GM21367 (cell line): Measurements from ENCODE around the gene ANKS1A.
"Not testable (repeated sequence)": the region's sequence is repeated elsewhere in the genome, so short reads cannot be mapped to it uniquely, and the experiment has no call there.

Experiments
- ATAC-seq: cut with Tn5 transposase; IDR thresholded peaks from one replicate; pipeline ENCODE4 v1.9.1; 2021; ENCODE audit not compliant: unreplicated experiment

Gene ANKS1A

DNA sequence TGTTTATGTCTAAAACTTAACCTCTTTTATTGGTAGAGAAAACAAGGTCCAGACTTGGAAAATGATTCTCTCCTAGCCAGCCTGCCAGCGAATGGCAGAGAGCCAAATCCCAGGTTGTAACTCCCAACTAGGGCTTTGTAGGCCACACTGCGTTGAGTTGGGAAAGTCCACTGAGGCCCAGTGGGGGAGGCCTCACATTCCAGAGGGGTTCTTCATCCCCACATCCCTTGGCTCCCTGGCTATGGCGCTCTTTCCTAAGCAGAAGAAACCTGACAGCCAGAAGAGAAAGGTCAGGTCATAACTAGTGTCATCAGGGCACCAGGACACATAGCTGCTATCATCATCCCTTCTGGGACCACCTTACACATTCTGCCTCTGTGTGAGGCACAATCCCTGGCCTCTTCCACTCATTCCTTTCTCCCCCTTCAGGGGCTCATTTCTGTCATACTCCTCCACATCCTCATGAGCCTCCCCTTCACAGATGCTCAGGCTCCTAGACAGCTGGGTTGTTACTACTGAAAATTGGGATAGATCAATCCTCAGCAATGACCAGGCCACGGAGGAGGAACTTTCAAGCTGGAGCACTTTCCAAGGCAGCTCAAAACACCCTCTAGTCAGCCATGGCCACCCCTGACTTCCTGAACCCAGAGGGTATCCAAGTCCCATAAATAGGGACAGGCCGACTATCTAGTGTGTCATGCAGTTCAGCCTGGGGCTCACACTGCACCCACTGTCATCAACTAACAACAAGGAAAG, 203.5 kb downstream of the ANKS1A start:
- ATAC-seq, result no peak

GRCh38 chr6:35093118-35093445, 204.0 kb downstream of the ANKS1A start:
- ATAC-seq, result no peak

DNA sequence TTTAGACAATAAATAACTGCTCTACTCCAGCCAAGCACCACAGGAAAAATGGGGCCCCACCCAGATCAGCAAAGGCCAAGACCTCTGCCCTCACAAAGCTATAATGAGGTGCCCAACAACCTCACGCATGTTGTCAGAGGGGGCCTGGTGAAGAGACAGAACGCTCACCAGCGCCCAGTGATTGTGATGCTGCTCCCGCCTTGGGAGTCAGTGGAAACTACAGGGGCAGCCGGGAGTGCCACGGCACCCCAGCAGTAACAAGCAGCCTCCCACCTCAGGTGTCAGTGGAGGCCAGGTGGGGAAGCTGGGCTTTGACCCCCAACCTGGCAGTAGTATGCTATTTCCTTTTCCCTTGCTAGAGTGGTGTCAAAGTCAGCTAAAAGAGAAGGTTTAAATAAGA, 204.7 kb downstream of the ANKS1A start:
- no peak for ATAC-seq

DNA sequence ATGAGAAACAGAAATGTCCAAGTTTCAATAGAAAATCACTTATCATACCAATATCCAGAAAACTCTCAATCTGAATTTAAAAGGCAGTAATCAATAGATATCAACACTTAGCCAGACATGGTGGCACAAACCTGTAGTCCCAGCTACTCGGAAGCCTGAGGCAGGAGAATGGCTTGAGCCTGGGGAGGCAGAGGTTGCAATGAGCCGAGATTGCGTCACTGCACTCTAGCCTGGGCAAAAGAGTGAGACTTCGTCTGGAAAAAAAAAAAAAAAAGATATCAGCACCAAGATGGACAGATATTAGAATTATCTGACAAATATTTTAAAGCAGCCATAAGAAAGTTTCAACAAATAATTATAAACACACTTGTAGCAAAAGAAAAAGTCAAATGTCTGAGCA, 205.1 kb downstream of the ANKS1A start:
- ATAC-seq, result no peak

GRCh38 chr6:35096129-35096862, 207.2 kb downstream of the ANKS1A start:
- no peak for ATAC-seq

DNA sequence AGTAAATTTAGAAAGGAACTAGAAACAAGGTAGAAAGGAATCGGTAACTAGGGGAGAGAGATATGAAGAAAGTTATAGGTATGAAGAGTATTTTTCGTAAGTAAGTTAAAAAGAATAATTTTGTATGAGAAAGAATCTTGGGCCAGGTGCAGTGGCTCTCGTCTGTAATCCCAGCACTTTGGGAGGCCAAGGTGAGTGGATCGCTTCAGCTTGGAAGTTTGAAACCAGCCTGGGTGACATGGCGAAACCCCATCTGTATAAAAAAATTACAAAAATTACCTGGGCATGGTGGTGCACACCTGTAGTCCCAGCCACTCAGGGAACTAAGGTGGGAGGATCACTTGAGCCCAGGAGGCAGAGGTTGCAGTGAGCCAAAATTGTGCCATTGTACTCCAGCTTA, 210.1 kb downstream of the ANKS1A start:
- ATAC-seq, result no peak

DNA sequence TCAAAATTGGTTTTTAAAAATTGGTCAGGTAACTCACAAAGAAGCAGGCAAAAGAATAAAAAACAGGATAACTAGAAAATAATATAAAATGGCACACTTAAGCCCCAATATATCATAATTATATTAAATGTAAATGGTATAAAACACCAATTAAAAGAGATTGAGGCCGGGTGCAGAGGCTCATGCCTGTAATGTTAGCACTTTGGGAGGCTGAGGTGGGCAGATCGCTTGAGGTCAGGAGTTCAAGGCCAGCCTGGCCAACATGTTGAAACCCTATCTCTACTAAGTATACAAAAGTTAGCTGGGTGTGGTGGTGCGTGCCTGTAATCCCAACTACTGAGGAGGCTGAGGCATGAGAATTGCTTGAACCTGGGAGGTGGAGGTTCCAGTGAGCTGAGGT, 216.0 kb downstream of the ANKS1A start:
- no peak for ATAC-seq

- not testable (repeated sequence) for ATAC-seq
Observed at GRCh38 chr6:35106061-35106460, 217.0 kb downstream of the ANKS1A start.

DNA sequence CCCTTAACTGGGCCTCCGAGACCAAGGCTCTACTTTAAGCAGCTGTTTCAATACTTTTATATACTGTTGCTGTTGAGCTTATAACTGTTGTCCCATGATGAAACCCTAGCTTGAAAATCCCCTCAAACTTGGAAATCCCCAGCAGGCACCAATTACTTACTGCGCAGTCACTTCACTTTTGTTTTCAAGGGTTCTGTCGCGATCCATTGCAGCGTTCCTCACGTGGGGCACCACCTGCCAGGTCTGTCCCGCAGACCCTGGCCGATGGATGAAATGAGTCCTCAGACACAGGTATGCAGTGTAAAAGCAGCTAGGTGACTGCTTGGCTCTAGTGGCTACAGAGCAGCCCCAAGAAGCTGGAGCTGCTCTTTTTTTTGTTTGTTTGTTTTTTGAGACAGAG, 218.2 kb downstream of the ANKS1A start:
- ATAC-seq, result not testable (repeated sequence)

DNA sequence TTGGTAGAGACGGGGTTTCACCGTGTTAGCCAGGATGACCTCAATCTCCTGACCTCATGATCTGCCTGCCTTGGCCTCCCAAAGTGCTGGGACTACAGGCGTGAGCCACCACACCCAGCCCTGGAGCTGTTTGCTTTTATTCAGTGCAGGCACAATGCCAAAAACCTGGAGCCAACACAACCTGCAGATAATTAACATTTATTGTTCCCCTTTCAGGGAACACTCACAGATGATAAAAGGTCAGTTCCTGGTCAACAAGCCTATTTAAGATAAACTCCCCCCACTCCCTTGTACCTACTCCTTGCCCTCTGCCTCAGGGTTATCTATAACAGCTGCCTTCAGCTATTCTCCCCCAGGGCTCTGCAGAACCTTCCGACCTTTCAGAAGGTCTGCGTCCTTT, 218.7 kb downstream of the ANKS1A start:
- not testable (repeated sequence) for ATAC-seq

DNA sequence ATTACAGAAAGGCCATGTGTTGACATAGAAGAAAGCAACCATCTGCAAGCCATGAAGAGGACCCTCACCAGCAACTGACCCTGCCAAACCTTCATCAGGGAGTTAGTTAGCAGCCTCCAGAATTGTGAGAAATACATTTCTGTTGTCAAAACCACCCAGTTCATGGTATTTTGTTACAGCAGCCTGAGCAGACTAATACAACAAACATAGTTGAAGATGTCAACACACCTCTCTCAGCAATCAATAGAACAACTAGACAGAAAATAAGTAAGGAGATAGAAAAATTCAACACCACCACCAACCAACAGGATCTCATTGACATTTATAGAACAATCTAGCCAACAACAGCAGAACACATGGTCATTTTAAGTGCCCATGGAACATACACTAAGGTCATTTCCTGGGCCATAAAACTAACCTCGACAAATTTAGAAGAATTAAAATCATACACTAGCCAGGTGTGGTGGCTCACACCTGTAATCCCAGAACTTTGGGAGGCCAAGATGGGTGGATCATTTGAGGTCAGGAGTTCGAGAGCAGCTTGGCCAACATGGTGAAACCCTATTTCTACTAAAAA, 219.3 kb downstream of the ANKS1A start:
- no peak for ATAC-seq

- no peak for ATAC-seq
Observed at GRCh38 chr6:35120746-35121145, 231.7 kb downstream of the ANKS1A start.

DNA sequence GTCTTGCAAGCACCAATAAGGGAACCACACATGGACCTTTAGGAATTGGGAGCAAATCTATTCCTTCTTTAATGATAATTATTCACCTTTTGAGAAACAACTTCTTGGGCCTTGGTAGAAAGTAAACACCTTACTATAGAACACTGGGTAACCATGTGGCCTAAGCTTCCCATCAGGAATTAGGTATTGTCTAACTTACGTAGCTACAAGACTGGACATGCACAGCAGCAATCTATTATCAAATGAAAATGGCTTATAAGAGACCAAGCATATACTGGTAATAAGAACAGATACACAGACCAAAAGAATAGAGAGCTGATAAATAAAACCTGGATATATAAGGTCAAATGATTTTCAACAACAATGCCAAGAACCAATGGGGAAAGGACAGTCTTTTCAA, 235.3 kb downstream of the ANKS1A start:
- ATAC-seq, result no peak

- ATAC-seq, result no peak
Observed at GRCh38 chr6:35128042-35128441, 239.0 kb downstream of the ANKS1A start.

DNA sequence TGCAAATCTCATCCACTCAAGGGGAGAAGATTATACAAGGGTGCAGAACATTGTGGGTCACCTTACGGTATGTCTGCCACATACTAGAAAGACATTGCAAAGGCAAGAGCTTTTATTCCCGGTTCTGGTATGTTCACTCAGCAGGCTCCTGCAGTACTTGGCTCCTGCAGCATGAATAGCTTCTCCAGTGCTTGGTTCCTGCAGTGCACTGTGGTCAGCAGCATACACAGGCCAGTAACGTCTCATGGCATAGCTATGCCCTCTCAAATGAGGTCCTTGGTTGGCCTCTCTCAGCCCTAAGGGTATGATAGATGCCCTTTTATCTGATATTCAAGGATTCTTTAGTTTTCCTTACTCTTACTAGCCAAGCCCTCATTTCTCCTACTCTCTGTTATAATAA, 239.4 kb downstream of the ANKS1A start:
- no peak for ATAC-seq

GRCh38 chr6:35136185-35136584, 247.1 kb downstream of the ANKS1A start:
- ATAC-seq, result no peak

GRCh38 chr6:35138191-35138590, 249.1 kb downstream of the ANKS1A start:
- ATAC-seq, result not testable (repeated sequence)

DNA sequence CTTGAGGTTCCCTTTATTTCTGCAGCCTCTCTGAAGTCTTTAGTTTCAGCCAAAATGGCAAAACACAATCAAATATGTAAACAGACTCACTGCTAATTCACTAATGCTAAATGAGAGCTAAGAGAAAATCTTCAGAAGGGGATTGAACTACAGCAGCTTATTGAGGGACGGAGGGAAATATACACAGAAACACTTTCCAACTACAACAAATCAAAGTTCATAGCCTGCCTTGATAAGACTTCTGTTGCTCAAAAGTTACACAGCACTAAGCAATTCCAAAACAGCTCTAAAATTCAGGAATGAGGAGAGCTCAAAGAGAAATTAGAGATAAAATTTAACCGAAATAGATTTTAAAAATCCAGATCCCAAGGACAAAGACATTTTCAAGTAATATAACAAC, 250.4 kb downstream of the ANKS1A start:
- ATAC-seq, result no peak

- ATAC-seq, result no peak
Observed at GRCh38 chr6:35139924-35140638, 251.0 kb downstream of the ANKS1A start.

DNA sequence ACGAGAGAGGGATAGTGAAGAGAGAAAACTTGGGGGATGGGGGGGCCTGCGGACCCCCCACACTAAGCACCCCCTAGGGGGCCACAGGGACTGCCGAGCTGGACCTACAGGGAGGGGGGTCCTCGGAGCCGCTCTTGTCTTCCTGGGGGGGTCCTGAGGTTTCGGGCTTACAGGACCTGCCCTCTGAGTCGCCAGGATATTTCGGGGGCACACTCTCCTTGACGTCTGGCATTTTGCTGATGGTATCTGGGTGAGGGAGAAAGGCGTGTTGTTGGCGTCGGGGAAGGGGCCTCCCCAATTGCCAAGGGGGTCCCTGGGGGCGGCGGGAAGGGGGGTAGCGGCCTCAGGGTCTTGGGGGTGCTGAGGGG, 251.6 kb downstream of the ANKS1A start:
- no peak for ATAC-seq
